H1 (cell line): ENCODE data around the gene CRYAB. TPM values are rescaled to one million over a fixed set of nuclear protein-coding genes. Genes with fewer than 3 reads are reported as not detected.

Source experiments
- CTCF ChIA-PET: fragments of 300-600 bp; sonication (Branson Sonifier 250); formaldehyde crosslinking; loops from one replicate; lab custom pipeline; 2021; ENCODE audit not compliant: partially characterized antibody; lab: Charles Lee
- POLR2A ChIA-PET: fragments of 300-600 bp; sonication (Branson Sonifier 250); formaldehyde crosslinking; loops from one replicate; lab custom pipeline; 2021; ENCODE audit warnings: inconsistent platforms; ENCODE audit not compliant: partially characterized antibody; lab: Charles Lee
- DNase-seq, 2 experiments: peaks; one replicate each; pipeline versions ENCODE4 v3.0.0 to v3.0.0-alpha.2; 2010 to 2022; ENCODE audit warnings: low spot score in 2 of 2, low read depth in 1 of 2, mixed read lengths in 1 of 2
- FAIRE-seq: peaks from 2 replicates; lab custom pipeline; 2011; peaks lifted over from hg19 to GRCh38; lab: Jason Lieb, UNC
- H2AFZ ChIP-seq: 2 replicates; pipeline ENCODE4 v1.8.1; 2012; ENCODE audit warnings: low read length, inconsistent platforms
- H2AK5ac ChIP-seq: 2 replicates; pipeline ENCODE4 v1.6.1; 2013; ENCODE audit warnings: low read depth, low read length
- H2BK120ac ChIP-seq: replicated peaks from 2 replicates; pipeline ENCODE3; 2013; ENCODE audit warnings: low read depth, low read length, inconsistent platforms
- H2BK12ac ChIP-seq: 2 replicates; pipeline ENCODE4 v1.6.1; 2013; ENCODE audit warnings: low read depth, low read length
- H2BK15ac ChIP-seq: 2 replicates; pipeline ENCODE4 v1.6.1; 2013; ENCODE audit warnings: low read length
- H2BK20ac ChIP-seq: 2 replicates; pipeline ENCODE4 v1.6.1; 2013; ENCODE audit warnings: low read length
- H2BK5ac ChIP-seq: 2 replicates; pipeline ENCODE4 v1.6.1; 2013; ENCODE audit warnings: low read depth, low read length
- H3K14ac ChIP-seq: 2 replicates; pipeline ENCODE4 v1.6.1; 2013; ENCODE audit warnings: inconsistent platforms; ENCODE audit not compliant: insufficient read length
- H3K18ac ChIP-seq: 2 replicates; pipeline ENCODE4 v1.6.1; 2013; ENCODE audit warnings: low read length; ENCODE audit errors: extremely low read depth
- H3K23ac ChIP-seq: 2 replicates; pipeline ENCODE4 v1.6.1; 2013; ENCODE audit warnings: inconsistent platforms; ENCODE audit not compliant: insufficient read length
- H3K23me2 ChIP-seq: 2 replicates; pipeline ENCODE4 v1.6.1; 2013; ENCODE audit warnings: low read depth, low read length
- H3K27ac ChIP-seq: 2 replicates; pipeline ENCODE4 v1.6.1; 2011; ENCODE audit warnings: low read depth, low read length, inconsistent platforms
- H3K27me3 ChIP-seq, 4 experiments: replicated peaks in 1 of 4; 1 replicate in 1 of 4; 2 replicates in 3 of 4; pipeline versions ENCODE4 v1.6.1 to v1.8.1; 2011 to 2013; ENCODE audit warnings: low read length in 3 of 4, mild to moderate bottlenecking in 3 of 4, inconsistent platforms in 2 of 4, mixed read lengths in 2 of 4, moderate library complexity in 1 of 4; ENCODE audit not compliant: control insufficient read depth in 3 of 4, insufficient read depth in 3 of 4; ENCODE audit errors: extremely low read depth in 1 of 4
- H3K36me3 ChIP-seq, 4 experiments: 2 replicates each; pipeline versions ENCODE4 v1.6.1 to v1.8.1; 2011 to 2013; ENCODE audit warnings: mild to moderate bottlenecking in 4 of 4, low read length in 3 of 4, moderate library complexity in 2 of 4, control low read depth in 1 of 4, inconsistent platforms in 1 of 4; ENCODE audit not compliant: insufficient read depth in 4 of 4, control insufficient read depth in 2 of 4
- H3K4ac ChIP-seq: replicated peaks from 2 replicates; pipeline ENCODE3; 2013; ENCODE audit warnings: low read length, low read depth, mixed read lengths, inconsistent platforms; ENCODE audit not compliant: insufficient read length
- H3K4me1 ChIP-seq, 4 experiments: replicated peaks in 1 of 4; 1 replicate in 1 of 4; 2 replicates in 3 of 4; pipeline versions ENCODE4 v1.6.1 to v1.8.1; 2011 to 2013; ENCODE audit warnings: low read length in 3 of 4, inconsistent platforms in 2 of 4, mixed read lengths in 1 of 4; ENCODE audit not compliant: insufficient read depth in 4 of 4, control insufficient read depth in 3 of 4
- H3K4me2 ChIP-seq, 2 experiments: 2 replicates each; pipeline versions ENCODE4 v1.6.1 to v1.8.1; 2011 to 2013; ENCODE audit warnings: low read depth in 2 of 2, low read length in 2 of 2, control low read depth in 1 of 2, inconsistent platforms in 1 of 2, mild to moderate bottlenecking in 1 of 2; ENCODE audit not compliant: insufficient read depth in 1 of 2
- H3K4me3 ChIP-seq, 4 experiments: fragments of 200-600, 300-600 bp in 1 of 4; sonication (generic), shearing (Covaris generic), sonication (Bioruptor Twin) in 1 of 4; 2 replicates each; pipeline versions ENCODE4 v1.5.1 to v1.8.1; 2011 to 2016; ENCODE audit warnings: low read length in 4 of 4, low read depth in 3 of 4, control low read depth in 2 of 4, inconsistent platforms in 2 of 4, mild to moderate bottlenecking in 2 of 4, mixed read lengths in 1 of 4, moderate library complexity in 1 of 4; ENCODE audit not compliant: insufficient read depth in 2 of 4; ENCODE audit errors: extremely low read depth in 1 of 4
- H3K56ac ChIP-seq: replicated peaks from 2 replicates; pipeline ENCODE3; 2013; ENCODE audit warnings: low read depth, mild to moderate bottlenecking, mixed read lengths, low read length, inconsistent platforms; ENCODE audit not compliant: insufficient read length
- H3K79me1 ChIP-seq: 2 replicates; pipeline ENCODE4 v1.6.1; 2013; ENCODE audit warnings: low read depth, low read length, control low read depth
- H3K79me2 ChIP-seq, 2 experiments: 2 replicates each; pipeline versions ENCODE4 v1.6.1 to v1.8.1; 2012 to 2013; ENCODE audit warnings: low read length in 2 of 2, mild to moderate bottlenecking in 2 of 2, inconsistent platforms in 1 of 2; ENCODE audit not compliant: insufficient read depth in 2 of 2, control insufficient read depth in 1 of 2
- H3K9ac ChIP-seq, 4 experiments: replicated peaks in 1 of 4; 1 replicate in 1 of 4; 2 replicates in 3 of 4; pipeline versions ENCODE4 v1.6.1 to v1.8.1; 2011 to 2013; ENCODE audit warnings: low read depth in 3 of 4, low read length in 3 of 4, control low read depth in 2 of 4, mild to moderate bottlenecking in 2 of 4, moderate library complexity in 2 of 4, inconsistent platforms in 1 of 4; ENCODE audit errors: extremely low read depth in 1 of 4
- H3K9me3 ChIP-seq, 2 experiments: 2 replicates each; pipeline versions ENCODE4 v1.6.1 to v1.8.1; 2012 to 2013; ENCODE audit warnings: mild to moderate bottlenecking in 2 of 2, moderate library complexity in 2 of 2, control low read depth in 1 of 2, inconsistent platforms in 1 of 2, low read depth in 1 of 2, low read length in 1 of 2, mixed read lengths in 1 of 2; ENCODE audit not compliant: insufficient read depth in 2 of 2
- H4K20me1 ChIP-seq, 2 experiments: replicated peaks in 1 of 2; 2 replicates each; pipeline versions ENCODE3 to v1.8.1; 2011 to 2013; ENCODE audit warnings: inconsistent platforms in 2 of 2, low read length in 2 of 2, mild to moderate bottlenecking in 1 of 2; ENCODE audit not compliant: insufficient read depth in 2 of 2, control insufficient read depth in 1 of 2
- H4K5ac ChIP-seq: 2 replicates; pipeline ENCODE4 v1.6.1; 2013; ENCODE audit warnings: low read length, low read depth, mixed read lengths, inconsistent platforms; ENCODE audit not compliant: insufficient read length
- H4K8ac ChIP-seq: 2 replicates; pipeline ENCODE4 v1.8.0; 2013; ENCODE audit warnings: mild to moderate bottlenecking, moderate library complexity, low read length, inconsistent platforms; ENCODE audit not compliant: insufficient read depth; ENCODE audit errors: extremely low read depth
- H4K91ac ChIP-seq: replicated peaks from 2 replicates; pipeline ENCODE3; 2013; ENCODE audit warnings: low read length, mixed read lengths, inconsistent platforms; ENCODE audit not compliant: insufficient read length
- BRCA1 ChIP-seq: IDR thresholded peaks from 2 replicates; pipeline ENCODE4 v1.6.1; 2012; ENCODE audit warnings: low read depth, low read length, improper control_type of control experiment
- CHD2 ChIP-seq: IDR thresholded peaks from 2 replicates; pipeline ENCODE4 v1.6.1; 2012; ENCODE audit warnings: low read length, improper control_type of control experiment
- CTBP2 ChIP-seq: IDR thresholded peaks from 2 replicates; pipeline ENCODE4 v1.7.0; 2011; ENCODE audit warnings: borderline replicate concordance, mild to moderate bottlenecking, moderate library complexity, mixed read lengths, low read length; ENCODE audit not compliant: insufficient read depth, insufficient read length
- GABPA ChIP-seq: IDR thresholded peaks from 2 replicates; pipeline ENCODE4 v1.6.1; 2011; ENCODE audit warnings: mild to moderate bottlenecking, low read length, moderate library complexity, borderline replicate concordance; ENCODE audit not compliant: insufficient read depth
- JUND ChIP-seq: IDR thresholded peaks from 2 replicates; pipeline ENCODE4 v1.6.1; 2011; ENCODE audit warnings: mild to moderate bottlenecking, improper control_type of control experiment, low read length
- POLR2A ChIP-seq, 2 experiments: IDR thresholded peaks; 1 replicate in 1 of 2; 2 replicates in 1 of 2; pipeline ENCODE4 v1.6.1; 2011; ENCODE audit warnings: low read depth in 2 of 2, low read length in 2 of 2, mild to moderate bottlenecking in 2 of 2; ENCODE audit errors: control extremely low read depth in 1 of 2
- RNF2 ChIP-seq: fragments of 200-900, 300-1000 bp; sonication (generic); IDR thresholded peaks from 2 replicates; pipeline ENCODE4 v1.7.1; 2016; ENCODE audit warnings: borderline replicate concordance, low read depth, mild to moderate bottlenecking, antibody characterized with exemption, low read length; ENCODE audit not compliant: poor library complexity, severe bottlenecking; ENCODE audit errors: missing control alignments
- RXRA ChIP-seq: IDR thresholded peaks from 2 replicates; pipeline ENCODE4 v1.6.1; 2011; ENCODE audit warnings: low read depth, mild to moderate bottlenecking, low read length, moderate library complexity; ENCODE audit not compliant: insufficient read depth
- TAF1 ChIP-seq: IDR thresholded peaks from 2 replicates; pipeline ENCODE4 v1.6.1; 2011; ENCODE audit warnings: mild to moderate bottlenecking, low read depth, low read length
- USF2 ChIP-seq: IDR thresholded peaks from 2 replicates; pipeline ENCODE4 v1.6.1; 2011; ENCODE audit warnings: low read length, improper control_type of control experiment
- YY1 ChIP-seq: IDR thresholded peaks from 2 replicates; pipeline ENCODE4 v1.6.1; 2011; ENCODE audit warnings: low read depth, mild to moderate bottlenecking, low read length
- WGBS, 2 experiments: shearing (Covaris generic) in 1 of 2; methylation state at CpG; one replicate each; pipeline versions ENCODE4 v1.1.6 to v1.1.7; 2013 to 2015; ENCODE audit warnings: low lambda C conversion rate in 2 of 2, mixed read lengths in 2 of 2, inconsistent platforms in 1 of 2, low coverage in 1 of 2, missing lambda C conversion rate in 1 of 2; ENCODE audit not compliant: insufficient replicate concordance in 2 of 2, insufficient coverage in 1 of 2, insufficient read length in 1 of 2; ENCODE audit errors: extremely low coverage in 1 of 2, missing lambda C conversion rate in 1 of 2; 5-methylcytosine and 5-hydroxymethylcytosine counted together
- polyA plus RNA-seq, 7 experiments: library from polyadenylated mRNA; depleted of rRNA in 3 of 7; stranded (reverse) in 5 of 7; unstranded in 2 of 7; fragments of >200 nt in 5 of 7; fragments of 200-250 nt in 2 of 7; gene quantifications; 1 replicate in 5 of 7; 2 replicates in 1 of 7; 4 replicates in 1 of 7; pipeline versions ENCODE4 v1.2.1 to v1.2.3, GENCODE V29; 2011 to 2013; ENCODE audit warnings: missing spikeins in 2 of 7, mixed read lengths in 2 of 7
- total RNA-seq: library from RNA; stranded (reverse); fragmentation: NEBNext Ultra II Directional; extraction: Animal tissue kit (Norgen Biotek cat#: 25700); gene quantifications from 2 replicates; pipeline ENCODE4 v1.2.1, GENCODE V29; 2021

Gene CRYAB
- total and polyA plus RNA-seq, 2 of the 8 experiments (the other 6 are each of a cell fraction or from before 2014, with no cell fraction given) = 1.9 to 2.0 TPM

- Histone ChIP-seq H2BK20ac (0 out of 2 replicates have a peak overlapping the region, but pooled peaks have one; percentile 15), H3K56ac (no peak overlapping the region), H3K79me1 (no peaks in the 10 kb centered on the region), H3K4me1 (peaks cover 0 to 10% (median 6%) of the 10 kb centered on the region in 4 experiments; a peak in 5 of 7 replicates), H4K8ac (no peak overlapping the region; the same call in 1 of the 2 replicates), H2BK5ac (no peak overlapping the region), H3K9ac (no peak overlapping the region), H3K27me3 (no peaks in the 10 kb centered on the region), H2BK120ac (no peak overlapping the region), H2BK15ac (no peak overlapping the region), H3K23ac (no peak overlapping the region), H3K4ac (no peak overlapping the region), H3K9me3 (no peaks in the 10 kb centered on the region), H3K4me3 (no peak overlapping the region), H3K23me2 (peaks cover 4% of the 10 kb centered on the region; the same call in 1 of the 2 replicates), H3K79me2 (no peaks in the 10 kb centered on the region), H3K14ac (no peak overlapping the region), H3K18ac (no peak overlapping the region), H2AK5ac (no peak overlapping the region), H3K4me2 (no peak overlapping the region), H4K91ac (no peak overlapping the region), H4K20me1 (no peaks in the 10 kb centered on the region), H4K5ac (no peak overlapping the region), H3K27ac (no peak overlapping the region), H2BK12ac (no peak overlapping the region), H2AFZ (no peak overlapping the region), H3K36me3 (no peaks in the 10 kb centered on the region)
- no peak for DNase-seq
- WGBS, 2 experiments = 92% methylated on average over 2 of the region's 2 CpGs; no CpG with 5 or more reads in 1 of the 2 experiments
- CTCF ChIA-PET = interaction anchor here (1.0 kb wide), 1 partner anchor 10 kb away, joined by 5 read pairs; no protein-coding TSS in a partner anchor
- no peak for FAIRE-seq
- POLR2A ChIA-PET = no interaction called here
- no peak for TF ChIP-seq BRCA1
- no peak for TF ChIP-seq YY1
- TF ChIP-seq USF2 = no peak
- TF ChIP-seq TAF1 = no peak
- no peak for TF ChIP-seq RXRA
- TF ChIP-seq CHD2 = no peak
- TF ChIP-seq POLR2A (IDR thresholded peaks at IDR 0.05; ENCODE audit: control extremely low read depth in 1 of 2, low read depth in 2 of 2, low read length in 2 of 2) = no peak
- TF ChIP-seq GABPA = no peak
- no peak for TF ChIP-seq RNF2
- TF ChIP-seq CTBP2 = no peak
- TF ChIP-seq JUND = no peak
Measured at GRCh38 chr11:111917312-111917711, 5.7 kb upstream of the CRYAB start.
